Ectodermal cell (in vitro differentiated cells): Measurements from ENCODE around the gene AHDC1.

Experiments
- H3K27ac ChIP-seq: 2 replicates; pipeline ENCODE4 v1.7.0; 2013; ENCODE audit warnings: mild to moderate bottlenecking, low read depth, low read length; ENCODE audit not compliant: insufficient read depth, poor library complexity, severe bottlenecking
- H3K27me3 ChIP-seq: 2 replicates; pipeline ENCODE4 v1.7.0; 2013; ENCODE audit warnings: mild to moderate bottlenecking, low read length; ENCODE audit not compliant: insufficient read depth, control insufficient read depth, poor library complexity, severe bottlenecking
- H3K36me3 ChIP-seq: one replicate; pipeline ENCODE4 v1.7.0; 2013; ENCODE audit warnings: low read length; ENCODE audit not compliant: control insufficient read depth, insufficient read depth
- H3K4me1 ChIP-seq: one replicate; pipeline ENCODE4 v1.7.0; 2013; ENCODE audit warnings: low read length; ENCODE audit not compliant: control insufficient read depth, insufficient read depth
- H3K4me3 ChIP-seq: 2 replicates; pipeline ENCODE4 v1.7.0; 2013; ENCODE audit warnings: low read depth, low read length, control low read depth; ENCODE audit not compliant: insufficient read depth
- H3K9me3 ChIP-seq: 2 replicates; pipeline ENCODE4 v1.7.0; 2013; ENCODE audit warnings: mild to moderate bottlenecking, low read length, moderate library complexity; ENCODE audit not compliant: control insufficient read depth
- WGBS, 2 experiments: methylation state at CpG; one replicate each; pipeline ENCODE4 v1.1.7; 2013; ENCODE audit warnings: missing lambda C conversion rate in 2 of 2; 5-methylcytosine and 5-hydroxymethylcytosine counted together

The AHDC1 gene

GRCh38 chr1:27612718-27613117, 8.8 kb upstream of the AHDC1 start:
- WGBS, 2 experiments = 93 to 94% methylated on average over 12 of the region's 12 CpGs
- H3K4me3 ChIP-seq = no peak overlapping the region
- H3K27ac ChIP-seq = no peak overlapping the region
- peaks cover 7% of the 10 kb centered on the region for H3K27me3 ChIP-seq
- H3K4me1 ChIP-seq = peaks cover 14% of the 10 kb centered on the region
- H3K9me3 ChIP-seq = no peaks in the 10 kb centered on the region
- no peaks in the 10 kb centered on the region for H3K36me3 ChIP-seq

GRCh38 chr1:27611450-27611849, 7.5 kb upstream of the AHDC1 start:
- H3K4me3 ChIP-seq = no peak overlapping the region
- H3K27ac ChIP-seq = no peak overlapping the region
- H3K36me3 ChIP-seq = no peaks in the 10 kb centered on the region
- H3K27me3 ChIP-seq = peaks cover 7% of the 10 kb centered on the region
- WGBS, 2 experiments = 82 to 88% methylated on average over 4 of the region's 4 CpGs
- no peaks in the 10 kb centered on the region for H3K9me3 ChIP-seq
- peaks cover 25% of the 10 kb centered on the region for H3K4me1 ChIP-seq

- Histone ChIP-seq H3K27ac (no peak overlapping the region), H3K9me3 (no peaks in the 10 kb centered on the region), H3K36me3 (no peaks in the 10 kb centered on the region), H3K27me3 (no peaks in the 10 kb centered on the region), H3K4me1 (peaks cover 41% of the 10 kb centered on the region), H3K4me3 (no peak overlapping the region)
- 90% methylated on average over 12 of the region's 12 CpGs for WGBS, 2 experiments
Observed at GRCh38 chr1:27609618-27610240, 5.8 kb upstream of the AHDC1 start.

- Histone ChIP-seq H3K27me3 (no peaks in the 10 kb centered on the region), H3K4me1 (peaks cover 41% of the 10 kb centered on the region), H3K36me3 (no peaks in the 10 kb centered on the region), H3K9me3 (no peaks in the 10 kb centered on the region), H3K27ac (no peak overlapping the region), H3K4me3 (no peak overlapping the region)
- WGBS, 2 experiments = 83 to 88% methylated on average over 3 of the region's 3 CpGs
Observed at GRCh38 chr1:27609210-27609555, 5.2 kb upstream of the AHDC1 start.

- peaks cover 39% of the 10 kb centered on the region for H3K4me1 ChIP-seq
- no peaks in the 10 kb centered on the region for H3K27me3 ChIP-seq
- no peaks in the 10 kb centered on the region for H3K9me3 ChIP-seq
- peak overlapping the region; percentile 82 for H3K27ac ChIP-seq
- no peak overlapping the region for H3K4me3 ChIP-seq
- WGBS, 2 experiments = 18 to 21% methylated on average over 11 of the region's 11 CpGs
- no peaks in the 10 kb centered on the region for H3K36me3 ChIP-seq
Observed at GRCh38 chr1:27607239-27607804, 3.4 kb upstream of the AHDC1 start.

- Histone ChIP-seq H3K27me3 (no peaks in the 10 kb centered on the region), H3K4me1 (peaks cover 41% of the 10 kb centered on the region), H3K36me3 (no peaks in the 10 kb centered on the region), H3K27ac (peak overlapping the region; percentile 82), H3K4me3 (peak overlapping the region; percentile 7), H3K9me3 (no peaks in the 10 kb centered on the region)
- WGBS, 2 experiments = 31 to 34% methylated on average over 3 of the region's 3 CpGs
Observed at GRCh38 chr1:27606708-27607238, 2.8 kb upstream of the AHDC1 start.

- WGBS, 2 experiments = 2 to 3% methylated on average over 9 to 11 of the region's 11 CpGs
- Histone ChIP-seq H3K27ac (peak overlapping the region; percentile 82), H3K9me3 (no peaks in the 10 kb centered on the region), H3K4me3 (no peak overlapping the region), H3K36me3 (no peaks in the 10 kb centered on the region), H3K4me1 (peaks cover 47% of the 10 kb centered on the region), H3K27me3 (no peaks in the 10 kb centered on the region)
Observed at GRCh38 chr1:27605796-27606707, 2.1 kb upstream of the AHDC1 start.

GRCh38 chr1:27605300-27605766, 1.4 kb upstream of the AHDC1 start:
- H3K4me3 ChIP-seq = no peak overlapping the region
- H3K4me1 ChIP-seq = peaks cover 54% of the 10 kb centered on the region
- H3K9me3 ChIP-seq = no peaks in the 10 kb centered on the region
- WGBS, 2 experiments = 82 to 85% methylated on average over 7 of the region's 7 CpGs
- no peak overlapping the region for H3K27ac ChIP-seq
- no peaks in the 10 kb centered on the region for H3K36me3 ChIP-seq
- H3K27me3 ChIP-seq = no peaks in the 10 kb centered on the region

- Histone ChIP-seq H3K4me1 (peaks cover 60% of the 10 kb centered on the region), H3K36me3 (no peaks in the 10 kb centered on the region), H3K27ac (no peak overlapping the region), H3K27me3 (no peaks in the 10 kb centered on the region), H3K4me3 (peak overlapping the region; percentile 96), H3K9me3 (no peaks in the 10 kb centered on the region)
- 5 to 6% methylated on average over 21 of the region's 21 CpGs for WGBS, 2 experiments
Observed at GRCh38 chr1:27604579-27605299, 795 bp upstream of the AHDC1 start.
